Stimulated activated CD4-positive, alpha-beta T cell treated with anti-CD3 and anti-CD28 coated beads, TNF-alpha, amount 100 ng/mL, for 4 hours (primary cell): ENCODE results near the gene NGDN.

ENCODE experiments used
- DNase-seq, 3 experiments: peaks; one replicate each; pipeline ENCODE4 v3.0.0-alpha.2; 2020; ENCODE audit warnings: low read depth in 3 of 3

NGDN gene

GRCh38 chr14:23522643-23523198 is 53.2 kb downstream of the NGDN start:
- no peak for DNase-seq

GRCh38 chr14:23523229-23524016 is 53.9 kb downstream of the NGDN start:
- no peak for DNase-seq

DNA sequence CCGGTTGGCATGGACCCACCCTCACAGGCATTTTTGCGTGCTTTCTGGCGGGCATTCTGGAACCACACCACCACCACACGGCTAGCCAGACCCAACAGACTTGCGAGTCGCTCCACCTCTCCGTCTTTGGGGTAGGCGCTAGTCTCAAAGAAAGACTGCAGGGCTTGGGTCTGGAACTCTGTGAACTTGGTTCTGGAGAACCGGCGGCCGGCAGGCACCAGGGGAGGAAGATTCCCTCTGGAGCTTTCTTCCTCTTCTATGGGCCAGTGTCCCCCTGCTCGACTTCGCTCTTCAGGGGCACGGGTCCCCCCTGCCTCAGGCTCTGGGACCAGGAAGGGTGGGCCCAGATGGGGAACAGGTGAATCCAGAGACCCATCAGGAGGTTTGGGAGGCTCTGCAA is 55.5 kb downstream of the NGDN start:
- DNase-seq, result no peak

DNA sequence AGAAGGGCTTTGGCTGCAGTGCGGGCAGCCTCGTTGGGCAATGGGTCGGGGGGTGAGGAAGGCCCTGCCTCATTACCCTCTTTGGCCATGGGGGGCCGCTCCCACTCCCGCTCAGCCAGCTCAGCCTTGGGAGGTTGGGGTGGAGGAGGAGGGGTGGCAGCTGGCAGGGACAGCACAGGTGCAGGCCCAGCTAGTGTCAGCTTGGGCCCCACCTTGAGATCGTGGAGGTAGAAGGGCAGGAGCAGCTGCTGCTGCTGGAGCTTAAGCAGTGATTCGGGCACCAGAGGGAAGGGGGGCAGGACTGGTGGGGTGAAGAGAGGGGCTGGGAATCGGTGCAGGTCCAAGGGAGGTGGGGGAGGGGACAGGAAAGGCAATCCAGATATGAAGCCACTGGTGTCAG is 56.1 kb downstream of the NGDN start:
- DNase-seq, result no peak
